MM.1S (cell line): ENCODE results near the gene CPB2.

ENCODE experiments used
- CTCF ChIP-seq: fragments of 300-600 bp; sonication (generic); IDR thresholded peaks from 2 replicates; pipeline ENCODE4 v1.5.1; 2016; ENCODE audit warnings: antibody characterized with exemption, low read length, mixed read lengths
- EZH2 ChIP-seq: fragments of 300-600 bp; sonication (generic); optimal IDR thresholded peaks from 2 replicates; pipeline ENCODE3; 2017; ENCODE audit warnings: low read depth, mild to moderate bottlenecking, antibody characterized with exemption, low read length, mixed read lengths
- EZH2phosphoT487 ChIP-seq: fragments of 300-600 bp; sonication (generic); IDR thresholded peaks from 2 replicates; pipeline ENCODE4 v1.6.1; 2018; ENCODE audit warnings: antibody characterized with exemption, low read length

- no peak for TF ChIP-seq CTCF
- no peak for TF ChIP-seq EZH2
- TF ChIP-seq EZH2phosphoT487, result no peak
Observed at GRCh38 chr13:46087481-46087880, 17.4 kb downstream of the CPB2 start.
